Retinal pigment epithelial cell (primary cell): Measurements from ENCODE around the gene NAA60.
A peak's percentile ranks its signal among the peaks of the same experiment; 100 is the strongest.

Experiments used
- DNase-seq: peaks from one replicate; pipeline ENCODE4 v3.0.0-alpha.2; 2010; ENCODE audit warnings: low read depth
- H3K4me3 ChIP-seq: 2 replicates; pipeline ENCODE4 v1.5.1; 2011; ENCODE audit warnings: mild to moderate bottlenecking, low read length, control low read depth, moderate library complexity
- CTCF ChIP-seq: conservative IDR thresholded peaks from 2 replicates; pipeline ENCODE4 v1.5.1; 2011; ENCODE audit warnings: low read depth, low read length, control low read depth, inconsistent platforms

NAA60 gene

GRCh38 chr16:3413730-3414379 lies 29.6 kb upstream of the NAA60 start:
- no peak for DNase-seq
- H3K4me3 ChIP-seq: no peak overlapping the region
- TF ChIP-seq CTCF: no peak

- peak overlapping the region; percentile 27 for H3K4me3 ChIP-seq
- no peak for TF ChIP-seq CTCF
- DNase-seq: no peak
Observed at GRCh38 chr16:3431779-3432219, 11.7 kb upstream of the NAA60 start.

- H3K4me3 ChIP-seq: no peak overlapping the region
- no peak for DNase-seq
- TF ChIP-seq CTCF: no peak
Observed at GRCh38 chr16:3434373-3434772, 9.1 kb upstream of the NAA60 start.

GRCh38 chr16:3439637-3440036 lies 3.8 kb upstream of the NAA60 start:
- H3K4me3 ChIP-seq: no peak overlapping the region
- TF ChIP-seq CTCF: no peak
- DNase-seq: no peak

- peak overlapping the region; percentile 84 for H3K4me3 ChIP-seq
- no peak for TF ChIP-seq CTCF
- no peak for DNase-seq
Observed at GRCh38 chr16:3444032-3444388, 530 bp downstream of the NAA60 start.

- no peak for DNase-seq
- H3K4me3 ChIP-seq: no peak overlapping the region
- TF ChIP-seq CTCF: no peak
Observed at GRCh38 chr16:3454093-3454492, 10.6 kb downstream of the NAA60 start.

GRCh38 chr16:3454631-3455147 lies 11.2 kb downstream of the NAA60 start:
- DNase-seq: no peak
- H3K4me3 ChIP-seq: no peak overlapping the region
- TF ChIP-seq CTCF: no peak
